Measurements from ENCODE around the gene EIF5B. TPM values are rescaled to one million over a fixed set of nuclear protein-coding genes. Genes with fewer than 3 reads are reported as not detected.

Gene EIF5B
- total and polyA plus RNA-seq, 2 donors (not counting 1 experiment from before 2014, with no cell fraction given): 7.4 to 22.8 TPM

- H3K27me3 ChIP-seq (ENCODE audit: control insufficient read depth, insufficient read depth, low read length): no peaks in the 10 kb centered on the region
- TF ChIP-seq CTCF (conservative IDR thresholded peaks at IDR 0.05 in 1 of 2, IDR thresholded peaks at IDR 0.05 in 1 of 2; ENCODE audit: low read depth in 1 of 2, low read length in 2 of 2) (no peak), EZH2 (IDR thresholded peaks at IDR 0.05; ENCODE audit: low read length, missing control alignments) (no peak)
- no peak overlapping the region for H3K9ac ChIP-seq (ENCODE audit: insufficient read depth, low read length)
- no peaks in the 10 kb centered on the region for H3K4me1 ChIP-seq (ENCODE audit: control insufficient read depth, extremely low read depth, insufficient read depth, low read length)
- no peak overlapping the region for H3K4me2 ChIP-seq (ENCODE audit: extremely low read depth, insufficient read depth, low read length)
- H3K36me3 ChIP-seq (ENCODE audit: control insufficient read depth, insufficient read depth, low read length): peaks cover 15% of the 10 kb centered on the region
- DNase-seq (ENCODE audit: low read depth in 2 of 2): peak in 1 of 2 donors; percentile 10
- no peak overlapping the region for H3K4me3 ChIP-seq (replicated peaks in 1 of 4; ENCODE audit: control extremely low read depth in 1 of 4, insufficient read depth in 1 of 4, low read depth in 3 of 4, low read length in 4 of 4)
- no peaks in the 10 kb centered on the region for H3K9me3 ChIP-seq (ENCODE audit: control insufficient read depth, insufficient read depth, low read depth, low read length)
- no peak overlapping the region for H2AFZ ChIP-seq (ENCODE audit: low read length)
- H4K20me1 ChIP-seq (ENCODE audit: control insufficient read depth, extremely low read depth, insufficient read depth, low read length): no peaks in the 10 kb centered on the region
- no peaks in the 10 kb centered on the region for H3K79me2 ChIP-seq (ENCODE audit: control insufficient read depth, insufficient read depth, low read length)
- H3K27ac ChIP-seq (ENCODE audit: insufficient read depth, low read length): no peak overlapping the region
Measured at GRCh38 chr2:99403084-99403483, 65.9 kb downstream of the EIF5B start.

- H3K27ac ChIP-seq (ENCODE audit: insufficient read depth, low read length): no peak overlapping the region
- DNase-seq (ENCODE audit: low read depth in 2 of 2): peak in 1 of 2 donors; percentile 34
- TF ChIP-seq CTCF (conservative IDR thresholded peaks at IDR 0.05 in 1 of 2, IDR thresholded peaks at IDR 0.05 in 1 of 2; ENCODE audit: low read depth in 1 of 2, low read length in 2 of 2) (no peak), EZH2 (IDR thresholded peaks at IDR 0.05; ENCODE audit: low read length, missing control alignments) (no peak)
Measured at GRCh38 chr2:99403524-99403923, 66.3 kb downstream of the EIF5B start.

GRCh38 chr2:99404039-99404796, 67.0 kb downstream of the EIF5B start:
- Histone ChIP-seq H3K36me3 (ENCODE audit: control insufficient read depth, insufficient read depth, low read length) (peaks cover 12% of the 10 kb centered on the region), H4K20me1 (ENCODE audit: control insufficient read depth, extremely low read depth, insufficient read depth, low read length) (no peaks in the 10 kb centered on the region), H3K27ac (ENCODE audit: insufficient read depth, low read length) (no peak overlapping the region)

More at GRCh38 chr2:99403524-99403923, 66.3 kb downstream of the EIF5B start:
- no peaks in the 10 kb centered on the region for H3K79me2 ChIP-seq (ENCODE audit: control insufficient read depth, insufficient read depth, low read length)
- H4K20me1 ChIP-seq (ENCODE audit: control insufficient read depth, extremely low read depth, insufficient read depth, low read length): no peaks in the 10 kb centered on the region
- no peak overlapping the region for H2AFZ ChIP-seq (ENCODE audit: low read length)
- no peak overlapping the region for H3K4me2 ChIP-seq (ENCODE audit: extremely low read depth, insufficient read depth, low read length)
- peaks cover 13% of the 10 kb centered on the region for H3K36me3 ChIP-seq (ENCODE audit: control insufficient read depth, insufficient read depth, low read length)
- no peak overlapping the region for H3K9ac ChIP-seq (ENCODE audit: insufficient read depth, low read length)
- no peaks in the 10 kb centered on the region for H3K9me3 ChIP-seq (ENCODE audit: control insufficient read depth, insufficient read depth, low read depth, low read length)
- H3K27me3 ChIP-seq (ENCODE audit: control insufficient read depth, insufficient read depth, low read length): no peaks in the 10 kb centered on the region
- H3K4me1 ChIP-seq (ENCODE audit: control insufficient read depth, extremely low read depth, insufficient read depth, low read length): no peaks in the 10 kb centered on the region
- no peak overlapping the region for H3K4me3 ChIP-seq (replicated peaks in 1 of 4; ENCODE audit: control extremely low read depth in 1 of 4, insufficient read depth in 1 of 4, low read depth in 3 of 4, low read length in 4 of 4)

More at GRCh38 chr2:99404039-99404796, 67.0 kb downstream of the EIF5B start:
- H3K79me2 ChIP-seq (ENCODE audit: control insufficient read depth, insufficient read depth, low read length): no peaks in the 10 kb centered on the region
- DNase-seq (ENCODE audit: low read depth in 2 of 2): no peak
- no peak overlapping the region for H3K4me3 ChIP-seq (replicated peaks in 1 of 4; ENCODE audit: control extremely low read depth in 1 of 4, insufficient read depth in 1 of 4, low read depth in 3 of 4, low read length in 4 of 4)
- H3K4me1 ChIP-seq (ENCODE audit: control insufficient read depth, extremely low read depth, insufficient read depth, low read length): no peaks in the 10 kb centered on the region
- TF ChIP-seq CTCF (conservative IDR thresholded peaks at IDR 0.05 in 1 of 2, IDR thresholded peaks at IDR 0.05 in 1 of 2; ENCODE audit: low read depth in 1 of 2, low read length in 2 of 2): no peak
- TF ChIP-seq EZH2 (IDR thresholded peaks at IDR 0.05; ENCODE audit: low read length, missing control alignments): no peak
- no peaks in the 10 kb centered on the region for H3K27me3 ChIP-seq (ENCODE audit: control insufficient read depth, insufficient read depth, low read length)
- no peaks in the 10 kb centered on the region for H3K9me3 ChIP-seq (ENCODE audit: control insufficient read depth, insufficient read depth, low read depth, low read length)
- no peak overlapping the region for H3K4me2 ChIP-seq (ENCODE audit: extremely low read depth, insufficient read depth, low read length)
- H2AFZ ChIP-seq (ENCODE audit: low read length): no peak overlapping the region
- H3K9ac ChIP-seq (ENCODE audit: insufficient read depth, low read length): no peak overlapping the region
